Mesenchymal stem cell (in vitro differentiated cells and primary cell): ENCODE results near the gene DDX39B.

Experiments
- DNase-seq: peaks from one replicate; pipeline ENCODE4 v3.0.0-alpha.2; 2013
- H2AFZ ChIP-seq: one replicate; pipeline ENCODE4 v1.6.1; 2013; ENCODE audit warnings: low read depth, mild to moderate bottlenecking, control low read depth, inconsistent platforms, low read length, moderate library complexity
- H2AK5ac ChIP-seq: 2 replicates; pipeline ENCODE4 v1.6.1; 2013; ENCODE audit warnings: low read length, moderate library complexity, mild to moderate bottlenecking, inconsistent platforms; ENCODE audit not compliant: severe bottlenecking
- H2BK120ac ChIP-seq: one replicate; pipeline ENCODE4 v1.6.1; 2013; ENCODE audit warnings: low read depth, mild to moderate bottlenecking, inconsistent platforms, low read length, moderate library complexity
- H2BK12ac ChIP-seq, 2 experiments: one replicate each; pipeline ENCODE4 v1.6.1; 2013; ENCODE audit warnings: inconsistent platforms in 2 of 2, low read length in 2 of 2, mild to moderate bottlenecking in 2 of 2, moderate library complexity in 2 of 2, control low read depth in 1 of 2
- H2BK15ac ChIP-seq: one replicate; pipeline ENCODE4 v1.6.1; 2013; ENCODE audit warnings: mild to moderate bottlenecking, low read depth, inconsistent platforms; ENCODE audit not compliant: poor library complexity, severe bottlenecking
- H2BK5ac ChIP-seq: 2 replicates; pipeline ENCODE4 v1.6.1; 2013; ENCODE audit warnings: low read depth, mild to moderate bottlenecking, low read length, control low read depth, inconsistent platforms; ENCODE audit not compliant: poor library complexity, severe bottlenecking
- H3K14ac ChIP-seq, 2 experiments: one replicate each; pipeline ENCODE4 v1.6.1; 2013; ENCODE audit warnings: inconsistent platforms in 2 of 2, low read length in 2 of 2, control low read depth in 1 of 2, mild to moderate bottlenecking in 1 of 2, moderate library complexity in 1 of 2
- H3K18ac ChIP-seq, 2 experiments: one replicate each; pipeline ENCODE4 v1.6.1; 2013; ENCODE audit warnings: inconsistent platforms in 2 of 2, low read length in 2 of 2, control low read depth in 1 of 2, low read depth in 1 of 2, mild to moderate bottlenecking in 1 of 2
- H3K23ac ChIP-seq, 2 experiments: one replicate each; pipeline ENCODE4 v1.6.1; 2013; ENCODE audit warnings: inconsistent platforms in 2 of 2, low read length in 2 of 2, mild to moderate bottlenecking in 2 of 2, moderate library complexity in 2 of 2, control low read depth in 1 of 2
- H3K27ac ChIP-seq: 2 replicates; pipeline ENCODE4 v1.5.1; 2013; ENCODE audit warnings: mild to moderate bottlenecking, moderate library complexity, low read length, control low read depth, inconsistent platforms; ENCODE audit not compliant: poor library complexity, severe bottlenecking
- H3K27me3 ChIP-seq, 2 experiments: 2 replicates each; pipeline versions ENCODE4 v1.6.1 to v1.7.0; 2013; ENCODE audit warnings: low read length in 2 of 2, mild to moderate bottlenecking in 2 of 2, moderate library complexity in 2 of 2, control low read depth in 1 of 2, inconsistent platforms in 1 of 2; ENCODE audit not compliant: control insufficient read depth in 1 of 2, insufficient read depth in 1 of 2
- H3K36me3 ChIP-seq, 2 experiments: 2 replicates each; pipeline versions ENCODE4 v1.6.1 to v1.7.0; 2013; ENCODE audit warnings: low read length in 2 of 2, control low read depth in 1 of 2, inconsistent platforms in 1 of 2, low read depth in 1 of 2, mild to moderate bottlenecking in 1 of 2; ENCODE audit not compliant: insufficient read depth in 2 of 2, control insufficient read depth in 1 of 2
- H3K4ac ChIP-seq, 2 experiments: one replicate each; pipeline ENCODE4 v1.6.1; 2013; ENCODE audit warnings: inconsistent platforms in 2 of 2, low read length in 2 of 2, mild to moderate bottlenecking in 2 of 2, moderate library complexity in 2 of 2, control low read depth in 1 of 2, low read depth in 1 of 2
- H3K4me1 ChIP-seq: 2 replicates; pipeline ENCODE4 v1.6.1; 2013; ENCODE audit warnings: low read depth, low read length, control low read depth; ENCODE audit not compliant: control insufficient read depth, insufficient read depth
- H3K4me2 ChIP-seq: 2 replicates; pipeline ENCODE4 v1.6.1; 2013; ENCODE audit warnings: low read length, mild to moderate bottlenecking, inconsistent platforms; ENCODE audit not compliant: poor library complexity, severe bottlenecking
- H3K4me3 ChIP-seq, 2 experiments: 2 replicates each; pipeline versions ENCODE4 v1.5.1 to v1.7.0; 2013; ENCODE audit warnings: low read length in 2 of 2, mild to moderate bottlenecking in 2 of 2, control low read depth in 1 of 2, low read depth in 1 of 2; ENCODE audit not compliant: insufficient read depth in 1 of 2
- H3K79me1 ChIP-seq: replicated peaks from 2 replicates; pipeline ENCODE4 v1.6.1; 2013; ENCODE audit warnings: mild to moderate bottlenecking, control low read depth, low read length, inconsistent platforms; ENCODE audit not compliant: poor library complexity, severe bottlenecking
- H3K9ac ChIP-seq: 2 replicates; pipeline ENCODE4 v1.7.0; 2013; ENCODE audit warnings: mild to moderate bottlenecking, low read length, moderate library complexity
- H3K9me3 ChIP-seq: 2 replicates; pipeline ENCODE4 v1.7.0; 2013; ENCODE audit warnings: mild to moderate bottlenecking, low read length; ENCODE audit not compliant: control insufficient read depth
- H4K8ac ChIP-seq: one replicate; pipeline ENCODE4 v1.6.1; 2013; ENCODE audit warnings: inconsistent platforms, mild to moderate bottlenecking, low read length, moderate library complexity
- H4K91ac ChIP-seq: one replicate; pipeline ENCODE4 v1.6.1; 2013; ENCODE audit warnings: mild to moderate bottlenecking, low read length, inconsistent platforms
- WGBS: methylation state at CpG from one replicate; pipeline ENCODE4 v1.1.7; 2013; ENCODE audit warnings: mixed read lengths; 5-methylcytosine and 5-hydroxymethylcytosine counted together

DDX39B gene

DNA sequence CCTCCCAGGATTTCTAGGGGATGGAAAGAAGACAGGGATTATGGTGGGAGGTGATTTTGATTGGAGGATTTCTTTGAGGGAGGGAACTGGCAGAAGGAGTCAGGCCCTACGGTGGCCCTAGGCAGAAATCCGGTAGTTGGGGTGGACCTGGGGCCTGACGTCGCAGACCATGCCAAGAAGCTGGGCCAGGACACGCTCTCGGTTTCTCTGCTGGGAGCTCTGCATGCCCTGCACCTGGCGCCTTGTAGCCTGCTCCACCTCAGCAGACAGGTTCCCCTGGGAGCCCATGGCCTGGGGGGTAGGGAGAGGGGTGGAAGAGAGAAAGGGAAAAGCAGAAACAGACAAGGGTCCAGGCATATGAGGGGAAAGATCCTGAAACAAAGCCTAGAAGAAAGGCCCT, 3.5 kb upstream of the DDX39B start:
- H3K14ac ChIP-seq: no peak overlapping the region
- peaks cover 27% of the 10 kb centered on the region for H3K79me1 ChIP-seq
- no peak overlapping the region for H2BK5ac ChIP-seq
- H3K36me3 ChIP-seq: peaks cover 7 to 26% of the 10 kb centered on the region in 2 experiments
- peaks cover 18% of the 10 kb centered on the region for H3K4me1 ChIP-seq
- H4K8ac ChIP-seq: no peak overlapping the region
- no peak for DNase-seq
- no peaks in the 10 kb centered on the region for H3K27me3 ChIP-seq
- H2AFZ ChIP-seq: no peak overlapping the region
- no peak overlapping the region for H2AK5ac ChIP-seq
- H3K18ac ChIP-seq: no peak overlapping the region
- peak overlapping the region; percentile 95 for H3K9ac ChIP-seq
- no peak overlapping the region for H2BK12ac ChIP-seq
- no peak overlapping the region for H3K4me3 ChIP-seq
- no peaks in the 10 kb centered on the region for H3K9me3 ChIP-seq
- no peak overlapping the region for H2BK120ac ChIP-seq
- no peak overlapping the region for H3K4me2 ChIP-seq
- 86% methylated on average over 6 of the region's 7 CpGs for WGBS
- H2BK15ac ChIP-seq: no peak overlapping the region
- no peak overlapping the region for H3K27ac ChIP-seq
- no peak overlapping the region for H4K91ac ChIP-seq
- H3K4ac ChIP-seq: no peak overlapping the region
- H3K23ac ChIP-seq: no peak overlapping the region

DNA sequence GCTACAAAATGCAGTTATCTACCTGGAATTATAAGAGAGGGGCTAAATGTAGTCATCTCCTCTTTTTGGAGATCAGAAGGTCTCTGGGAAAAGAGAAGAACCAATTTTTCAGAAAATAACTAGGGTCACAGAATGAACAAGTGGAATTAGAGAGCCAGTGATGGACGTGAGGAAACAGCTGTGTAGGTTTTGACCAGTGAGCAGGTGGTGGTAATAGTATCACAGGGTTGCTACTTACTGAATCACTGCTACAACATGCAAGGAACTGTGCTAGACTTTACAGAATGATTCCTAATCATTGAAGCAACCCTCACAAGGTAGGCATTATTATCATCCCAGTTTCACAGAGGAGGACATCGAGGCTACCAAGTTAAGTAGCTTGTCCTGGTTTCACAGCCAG, 2.9 kb upstream of the DDX39B start:
- no peak overlapping the region for H3K4ac ChIP-seq
- 76% methylated on average over 2 of the region's 2 CpGs for WGBS
- no peak overlapping the region for H3K14ac ChIP-seq
- H3K79me1 ChIP-seq: peaks cover 27% of the 10 kb centered on the region
- DNase-seq: no peak
- H4K91ac ChIP-seq: no peak overlapping the region
- peaks cover 24% of the 10 kb centered on the region for H3K4me1 ChIP-seq
- no peak overlapping the region for H3K4me3 ChIP-seq
- no peak overlapping the region for H2AK5ac ChIP-seq
- H4K8ac ChIP-seq: no peak overlapping the region
- H3K18ac ChIP-seq: no peak overlapping the region
- no peak overlapping the region for H2BK120ac ChIP-seq
- no peak overlapping the region for H2AFZ ChIP-seq
- H3K23ac ChIP-seq: no peak overlapping the region
- no peak overlapping the region for H2BK12ac ChIP-seq
- peak overlapping the region; percentile 9 for H3K9ac ChIP-seq
- peaks cover 9 to 26% of the 10 kb centered on the region in 2 experiments for H3K36me3 ChIP-seq
- H2BK15ac ChIP-seq: no peak overlapping the region
- H3K4me2 ChIP-seq: no peak overlapping the region
- H3K27me3 ChIP-seq: no peaks in the 10 kb centered on the region
- H2BK5ac ChIP-seq: no peak overlapping the region
- no peak overlapping the region for H3K27ac ChIP-seq
- H3K9me3 ChIP-seq: no peaks in the 10 kb centered on the region

DNA sequence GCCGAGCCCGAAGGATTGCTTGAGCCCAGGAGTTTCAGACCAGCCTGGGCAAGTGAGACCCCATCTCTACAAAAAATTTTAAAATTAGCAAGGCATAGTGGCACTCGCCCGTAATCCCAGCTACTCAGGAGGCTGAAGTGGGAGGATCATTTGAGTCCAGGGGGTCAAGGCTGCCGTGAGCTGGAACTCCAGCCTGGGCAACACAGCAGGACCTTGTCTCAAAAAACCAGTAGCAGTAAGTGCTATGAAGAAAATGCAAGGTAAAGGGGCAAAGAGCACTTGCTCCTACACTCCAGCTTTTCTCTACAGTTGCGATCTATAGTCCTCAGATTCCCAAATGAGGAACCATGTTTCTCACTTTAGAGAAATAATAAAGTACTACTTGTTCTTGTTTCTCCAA, 1.8 kb upstream of the DDX39B start:
- Histone ChIP-seq H2BK15ac (no peak overlapping the region), H3K9me3 (no peaks in the 10 kb centered on the region), H3K36me3 (peaks cover 14 to 27% of the 10 kb centered on the region in 2 experiments), H3K9ac (no peak overlapping the region), H3K23ac (no peak overlapping the region), H2AFZ (no peak overlapping the region), H2BK5ac (no peak overlapping the region), H3K4me2 (no peak overlapping the region), H3K4me1 (peaks cover 29% of the 10 kb centered on the region), H2BK120ac (no peak overlapping the region), H3K4ac (no peak overlapping the region), H4K91ac (no peak overlapping the region), H2AK5ac (no peak overlapping the region), H2BK12ac (no peak overlapping the region), H4K8ac (no peak overlapping the region), H3K18ac (no peak overlapping the region), H3K27ac (no peak overlapping the region), H3K4me3 (no peak overlapping the region), H3K79me1 (peaks cover 25% of the 10 kb centered on the region), H3K27me3 (no peaks in the 10 kb centered on the region), H3K14ac (no peak overlapping the region)
- no peak for DNase-seq
- WGBS: 98% methylated on average over 5 of the region's 6 CpGs

DNA sequence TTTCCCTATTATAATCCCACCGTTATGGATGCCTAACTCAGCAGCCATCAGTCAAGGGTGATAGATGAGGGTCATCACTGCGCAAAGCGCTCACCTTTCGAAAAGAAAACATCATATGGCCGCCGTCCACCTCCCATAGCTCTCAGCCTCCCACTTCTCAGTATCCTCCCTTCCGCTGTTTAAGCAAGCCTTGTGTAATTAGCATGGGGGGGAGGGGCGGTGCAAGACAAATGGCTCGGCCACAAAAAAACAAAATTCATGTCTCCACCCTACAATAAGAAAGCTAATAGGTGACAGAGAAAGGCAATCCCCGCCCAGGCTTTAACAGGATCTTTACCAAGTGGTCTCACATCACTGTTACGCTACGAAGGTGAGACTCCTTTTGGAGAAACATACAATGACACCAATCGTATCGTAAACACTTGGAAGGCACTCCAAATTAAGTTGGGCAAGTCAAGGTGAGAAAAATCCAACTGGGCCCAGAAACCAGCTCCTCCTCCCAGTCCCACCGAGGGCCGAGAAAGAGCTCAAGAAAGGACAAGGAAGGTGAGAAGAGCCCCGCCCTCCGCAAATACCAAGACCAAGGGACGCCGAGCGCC, 645 bp downstream of the DDX39B start:
- peak overlapping the region; percentile 99 for H2BK5ac ChIP-seq
- H2BK12ac ChIP-seq: no peak overlapping the region
- peak overlapping the region; percentile 66 to 95 for H3K4me3 ChIP-seq
- H3K9me3 ChIP-seq: no peaks in the 10 kb centered on the region
- H2BK120ac ChIP-seq: peak overlapping the region; percentile 51
- H3K27me3 ChIP-seq: no peaks in the 10 kb centered on the region
- peak overlapping the region; percentile 54 for H2AK5ac ChIP-seq
- peak overlapping the region; percentile 96 for H3K27ac ChIP-seq
- peak overlapping the region; percentile 87 for H4K91ac ChIP-seq
- H3K14ac ChIP-seq: peak overlapping the region in 1 of 2 experiments; percentile 19
- H3K36me3 ChIP-seq: peaks cover 24 to 48% of the 10 kb centered on the region in 2 experiments
- peak overlapping the region; percentile 98 for H3K9ac ChIP-seq
- H3K18ac ChIP-seq: peak overlapping the region; percentile 78 to 96
- peak; percentile 64 for DNase-seq
- H3K4me1 ChIP-seq: peaks cover 23% of the 10 kb centered on the region
- H3K79me1 ChIP-seq: peaks cover 21% of the 10 kb centered on the region
- WGBS: under 1% methylated on average over 21 of the region's 21 CpGs
- H4K8ac ChIP-seq: peak overlapping the region; percentile 67
- H3K4me2 ChIP-seq: peak overlapping the region; percentile 78
- H2AFZ ChIP-seq: no peak overlapping the region
- H3K23ac ChIP-seq: peak overlapping the region in 1 of 2 experiments; percentile 42
- H3K4ac ChIP-seq: peak overlapping the region; percentile 69 to 98
- H2BK15ac ChIP-seq: peak overlapping the region; percentile 37
